WTC11 (cell line): ENCODE results near the gene ZC3H4. TPM values are rescaled to one million over a fixed set of nuclear protein-coding genes. Genes with fewer than 3 reads are reported as not detected.
A peak's percentile ranks its signal among the peaks of the same experiment; 100 is the strongest.

Experiments used
- ATAC-seq: fragments of 200-7000 bp; cut with Tn5 transposase; 2 replicates; pipeline ENCODE4 v1.10.0; 2021; ENCODE audit warnings: mild to moderate bottlenecking, moderate library complexity
- CTCF ChIA-PET: fragments of 300-600 bp; sonication (Branson Sonifier 250); formaldehyde crosslinking; loops from one replicate; lab custom pipeline; 2021; ENCODE audit warnings: antibody characterized with exemption; lab: Charles Lee
- POLR2A ChIA-PET: fragments of 350-600 bp; sonication (Branson Sonifier 250); formaldehyde crosslinking; loops from one replicate; lab custom pipeline; 2021; ENCODE audit warnings: antibody characterized with exemption; lab: Charles Lee
- DNase-seq: peaks from one replicate; pipeline ENCODE4 v3.0.0; 2021; ENCODE audit warnings: low spot score
- H3K27ac Mint-ChIP-seq: 2 replicates; pipeline ENCODE4 v1.8.0; 2021; ENCODE audit warnings: mixed read lengths
- H3K27me3 Mint-ChIP-seq: 2 replicates; pipeline ENCODE4 v1.8.0; 2021; ENCODE audit warnings: low read depth, mild to moderate bottlenecking, moderate library complexity, mixed read lengths
- H3K36me3 Mint-ChIP-seq: 2 replicates; pipeline ENCODE4 v1.8.0; 2021; ENCODE audit warnings: mixed read lengths
- H3K4me1 Mint-ChIP-seq: 2 replicates; pipeline ENCODE4 v1.8.0; 2022; ENCODE audit warnings: mixed read lengths
- H3K4me3 Mint-ChIP-seq: 2 replicates; pipeline ENCODE4 v1.8.0; 2021; ENCODE audit warnings: mild to moderate bottlenecking, moderate library complexity, mixed read lengths
- H3K9me3 Mint-ChIP-seq: 2 replicates; pipeline ENCODE4 v1.8.0; 2021; ENCODE audit warnings: mixed read lengths
- AR ChIP-seq: fragments of 250-450 bp; sonication (Bioruptor Pico); IDR thresholded peaks from 2 replicates; pipeline ENCODE4 v1.9.0; 2021; ENCODE audit warnings: mild to moderate bottlenecking
- ATF1 ChIP-seq: sonication (generic); formaldehyde crosslinking; IDR thresholded peaks from 2 replicates; pipeline ENCODE4 v1.8.1; 2023; ENCODE audit warnings: mild to moderate bottlenecking, moderate library complexity, missing genetic modification reagents
- CBFB ChIP-seq: sonication (generic); formaldehyde crosslinking; IDR thresholded peaks from 2 replicates; pipeline ENCODE4 v1.8.1; 2022; ENCODE audit warnings: mild to moderate bottlenecking, low read depth, missing genetic modification reagents
- GABPB1 ChIP-seq: sonication (generic); formaldehyde crosslinking; IDR thresholded peaks from 2 replicates; pipeline ENCODE4 v1.8.1; 2023; ENCODE audit warnings: mild to moderate bottlenecking, missing genetic modification reagents
- GRHL2 ChIP-seq: fragments of 250-450 bp; sonication (Bioruptor Pico); IDR thresholded peaks from 2 replicates; pipeline ENCODE4 v1.8.0; 2022; ENCODE audit warnings: mild to moderate bottlenecking, moderate library complexity; ENCODE audit not compliant: insufficient replicate concordance, severe bottlenecking
- GTF2I ChIP-seq: fragments of 250-450 bp; sonication (Bioruptor Pico); conservative IDR thresholded peaks from 2 replicates; pipeline ENCODE4 v1.4.0; 2021; ENCODE audit warnings: mild to moderate bottlenecking
- MXD4 ChIP-seq: fragments of 250-450 bp; sonication (Bioruptor Pico); IDR thresholded peaks from 2 replicates; pipeline ENCODE4 v1.8.0; 2021; ENCODE audit warnings: mild to moderate bottlenecking, moderate library complexity, borderline replicate concordance
- SMAD3 ChIP-seq: sonication (generic); formaldehyde crosslinking; IDR thresholded peaks from 2 replicates; pipeline ENCODE4 v1.8.0; 2022; ENCODE audit warnings: missing genetic modification reagents, mild to moderate bottlenecking, borderline replicate concordance
- SOX15 ChIP-seq: fragments of 250-450 bp; sonication (Bioruptor Pico); IDR thresholded peaks from 2 replicates; pipeline ENCODE4 v1.9.0; 2021; ENCODE audit warnings: mild to moderate bottlenecking
- SP1 ChIP-seq: sonication (generic); formaldehyde crosslinking; conservative IDR thresholded peaks from 2 replicates; pipeline ENCODE4 v1.8.1; 2022; ENCODE audit warnings: missing genetic modification reagents
- USF2 ChIP-seq: sonication (generic); formaldehyde crosslinking; IDR thresholded peaks from 2 replicates; pipeline ENCODE4 v1.8.1; 2023; ENCODE audit warnings: mild to moderate bottlenecking, missing genetic modification reagents, moderate library complexity
- ZNF138 ChIP-seq: sonication (generic); formaldehyde crosslinking; conservative IDR thresholded peaks from 2 replicates; pipeline ENCODE4 v1.8.1; 2022; ENCODE audit warnings: mild to moderate bottlenecking, moderate library complexity, missing genetic modification reagents
- ZNF219 ChIP-seq: sonication (generic); formaldehyde crosslinking; IDR thresholded peaks from 2 replicates; pipeline ENCODE4 v1.8.0; 2023; ENCODE audit warnings: missing genetic modification reagents, mild to moderate bottlenecking, borderline replicate concordance
- ZNF232 ChIP-seq: sonication (generic); formaldehyde crosslinking; IDR thresholded peaks from 2 replicates; pipeline ENCODE4 v1.8.0; 2022; ENCODE audit warnings: mild to moderate bottlenecking, missing genetic modification reagents
- ZNF317 ChIP-seq: sonication (generic); formaldehyde crosslinking; IDR thresholded peaks from 2 replicates; pipeline ENCODE4 v1.8.1; 2023; ENCODE audit warnings: low read depth, mild to moderate bottlenecking, moderate library complexity, missing genetic modification reagents, borderline replicate concordance
- ZNF416 ChIP-seq: fragments of 250-450 bp; sonication (Bioruptor Pico); IDR thresholded peaks from 2 replicates; pipeline ENCODE4 v1.9.0; 2021; ENCODE audit warnings: mild to moderate bottlenecking, inconsistent platforms
- total RNA-seq: library from RNA; stranded (reverse); gene quantifications from 3 replicates; pipeline ENCODE4 v1.2.3, GENCODE V29; 2021

ZC3H4 gene
- total RNA-seq, 1 experiment from 2014 or later, result 67.2 TPM

GRCh38 chr19:47123406-47123805 lies 9.8 kb upstream of the ZC3H4 start:
- ChIA-PET CTCF (interaction anchor here (0.6 to 4.2 kb wide), 5 partner anchors 9 to 110 kb away, joined by 3 to 16 read pairs (median 3); partner anchors contain the start of gene ZC3H4), POLR2A (interaction anchor here (2.1 kb wide), 1 partner anchor 10 kb away, joined by 11 read pairs; the partner anchor contains the start of gene ZC3H4)
- no peak for ATAC-seq
- no peak for DNase-seq
- H3K36me3 Mint-ChIP-seq, result no peaks in the 10 kb centered on the region
- no peak overlapping the region for H3K27ac Mint-ChIP-seq
- H3K4me3 Mint-ChIP-seq, result no peak overlapping the region
- peaks cover 5% of the 10 kb centered on the region for H3K27me3 Mint-ChIP-seq
- TF ChIP-seq MXD4 (CRISPR knock-in tag), result no peak
- no peak for TF ChIP-seq ATF1 (CRISPR knock-in tag)
- no peak for TF ChIP-seq SOX15 (CRISPR knock-in tag)
- TF ChIP-seq ZNF416 (CRISPR knock-in tag), result no peak
- TF ChIP-seq CBFB, result no peak
- peaks cover 6% of the 10 kb centered on the region for H3K4me1 Mint-ChIP-seq
- no peaks in the 10 kb centered on the region for H3K9me3 Mint-ChIP-seq

- no peaks in the 10 kb centered on the region for H3K9me3 Mint-ChIP-seq
- ATAC-seq, result no peak
- H3K27me3 Mint-ChIP-seq, result peaks cover 5% of the 10 kb centered on the region
- no peak for DNase-seq
- H3K36me3 Mint-ChIP-seq, result no peaks in the 10 kb centered on the region
- peak overlapping the region; percentile 84 for H3K27ac Mint-ChIP-seq
- ChIA-PET CTCF (interaction anchor here (0.8 to 4.2 kb wide), 4 partner anchors 9 to 110 kb away, joined by 3 to 16 read pairs (median 6); partner anchors contain the start of gene ZC3H4), POLR2A (interaction anchor here (2.1 kb wide), 1 partner anchor 9 kb away, joined by 11 read pairs; the partner anchor contains the start of gene ZC3H4)
- H3K4me3 Mint-ChIP-seq, result no peak overlapping the region
- TF ChIP-seq AR (CRISPR knock-in tag) (no peak), ZNF232 (no peak), USF2 (CRISPR knock-in tag) (no peak), ZNF219 (CRISPR knock-in tag) (no peak), SP1 (CRISPR knock-in tag) (no peak), ZNF317 (no peak), SMAD3 (CRISPR knock-in tag) (no peak), ZNF138 (no peak), ATF1 (CRISPR knock-in tag) (no peak), GRHL2 (CRISPR knock-in tag) (no peak)
- H3K4me1 Mint-ChIP-seq, result peaks cover 4% of the 10 kb centered on the region
Measured at GRCh38 chr19:47122359-47123335, 9.1 kb upstream of the ZC3H4 start.

- Mint-ChIP-seq H3K36me3 (no peaks in the 10 kb centered on the region), H3K9me3 (no peaks in the 10 kb centered on the region), H3K4me1 (peaks cover 4% of the 10 kb centered on the region), H3K27ac (no peak overlapping the region), H3K4me3 (no peak overlapping the region), H3K27me3 (peaks cover 2% of the 10 kb centered on the region; the same call in 1 of the 2 replicates)
- DNase-seq (no peak), ATAC-seq (no peak)
- ChIA-PET CTCF (interaction anchor here (4.2 kb wide), 1 partner anchor 41 kb away, joined by 16 read pairs; no protein-coding TSS in a partner anchor), POLR2A (no interaction called here)
- TF ChIP-seq GTF2I, result no peak
- TF ChIP-seq GABPB1 (CRISPR knock-in tag), result 0 out of 2 replicates have a peak, but pooled peaks have one; percentile 18
Measured at GRCh38 chr19:47120470-47121067, 7.0 kb upstream of the ZC3H4 start.
